ENCODE measurements around the gene DIS3L2.
"Not testable (repeated sequence)": the region's sequence is repeated elsewhere in the genome, so short reads cannot be mapped to it uniquely, and the experiment has no call there.

Gene DIS3L2

GRCh38 chr2:232369126-232369951 is 407.8 kb downstream of the DIS3L2 start:
- H3K27ac ChIP-seq: no peak overlapping the region
- TF ChIP-seq CTCF (IDR thresholded peaks at IDR 0.05): no peak
- TF ChIP-seq ZFX (IDR thresholded peaks at IDR 0.05; ENCODE audit: borderline replicate concordance): no peak

GRCh38 chr2:232370007-232370406 is 408.5 kb downstream of the DIS3L2 start:
- H3K27ac ChIP-seq: not testable (repeated sequence)

GRCh38 chr2:232372231-232373208 is 411.0 kb downstream of the DIS3L2 start:
- H3K27ac ChIP-seq: no peak overlapping the region
- TF ChIP-seq ZFX (IDR thresholded peaks at IDR 0.05; ENCODE audit: borderline replicate concordance) (no peak), CTCF (IDR thresholded peaks at IDR 0.05) (no peak)

GRCh38 chr2:232374356-232374755 is 412.8 kb downstream of the DIS3L2 start:
- TF ChIP-seq ZFX (IDR thresholded peaks at IDR 0.05; ENCODE audit: borderline replicate concordance) (no peak), CTCF (IDR thresholded peaks at IDR 0.05) (no peak)
- H3K27ac ChIP-seq: no peak overlapping the region

GRCh38 chr2:232375164-232375563 is 413.7 kb downstream of the DIS3L2 start:
- no peak overlapping the region for H3K27ac ChIP-seq
- no peak for TF ChIP-seq ZFX (IDR thresholded peaks at IDR 0.05; ENCODE audit: borderline replicate concordance)
- no peak for TF ChIP-seq CTCF (IDR thresholded peaks at IDR 0.05)

- TF ChIP-seq ZFX (IDR thresholded peaks at IDR 0.05; ENCODE audit: borderline replicate concordance) (no peak), CTCF (IDR thresholded peaks at IDR 0.05) (no peak)
- H3K27ac ChIP-seq: no peak overlapping the region
Observed at GRCh38 chr2:232376260-232376659, 414.7 kb downstream of the DIS3L2 start.

GRCh38 chr2:232376713-232377112 is 415.2 kb downstream of the DIS3L2 start:
- no peak for TF ChIP-seq CTCF (IDR thresholded peaks at IDR 0.05)
- TF ChIP-seq ZFX (IDR thresholded peaks at IDR 0.05; ENCODE audit: borderline replicate concordance): no peak
- no peak overlapping the region for H3K27ac ChIP-seq
